ENCODE measurements around the gene HOXA13.

- TF ChIP-seq CTCF (IDR thresholded peaks at IDR 0.05 in 4 of 5, conservative IDR thresholded peaks at IDR 0.05 in 1 of 5) (no peak), POLR2A (IDR thresholded peaks at IDR 0.05) (no peak)
Measured at GRCh38 chr7:27207348-27207985, 7.6 kb upstream of the HOXA13 start.
